IMR-90 (cell line): ENCODE data around the gene UPK3A. TPM values are rescaled to one million over a fixed set of nuclear protein-coding genes. Genes with fewer than 3 reads are reported as not detected.
A peak's percentile ranks its signal among the peaks of the same experiment; 100 is the strongest.

Source experiments
- ATAC-seq: fragments of 200-7000 bp; cut with Tn5 transposase; 2 replicates; pipeline ENCODE4 v1.9.1; 2020; ENCODE audit warnings: low read depth, mild to moderate bottlenecking, moderate library complexity
- BruUV-seq: library from RNA; stranded (reverse); fragments of 400-500 nt; replicated peaks from 2 replicates; lab custom pipeline; 2021; lab: Mats Ljungman, UMichigan
- CTCF ChIA-PET: fragments of 300-600 bp; formaldehyde crosslinking; extraction: SDS; loops from one replicate; lab custom pipeline; 2021; ENCODE audit warnings: antibody characterized with exemption; lab: Yijun Ruan, JAX
- POLR2A ChIA-PET: fragments of 300-600 bp; sonication (Branson Sonifier 250); formaldehyde crosslinking; loops from one replicate; lab custom pipeline; 2022; ENCODE audit warnings: antibody characterized with exemption; ENCODE audit not compliant: unreplicated experiment; lab: Charles Lee
- DNase-seq: peaks from one replicate; pipeline ENCODE4 v3.0.0; 2013
- H2AFZ ChIP-seq: replicated peaks from 2 replicates; pipeline ENCODE3; 2013; ENCODE audit warnings: low read length, mild to moderate bottlenecking; ENCODE audit not compliant: poor library complexity
- H2AK5ac ChIP-seq: 2 replicates; pipeline ENCODE4 v1.6.1; 2013; ENCODE audit warnings: low read depth, low read length, inconsistent platforms
- H2AK9ac ChIP-seq: replicated peaks from 2 replicates; pipeline ENCODE3; 2013; ENCODE audit warnings: mild to moderate bottlenecking, low read depth, low read length, moderate library complexity; ENCODE audit not compliant: poor library complexity
- H2BK120ac ChIP-seq: 2 replicates; pipeline ENCODE4 v1.6.1; 2013; ENCODE audit warnings: low read depth, low read length, inconsistent platforms
- H2BK15ac ChIP-seq: 3 replicates; pipeline ENCODE4 v1.6.1; 2013; ENCODE audit warnings: low read depth, low read length, inconsistent platforms
- H2BK20ac ChIP-seq: 2 replicates; pipeline ENCODE4 v1.6.1; 2013; ENCODE audit warnings: low read depth, mild to moderate bottlenecking, inconsistent platforms, low read length, moderate library complexity
- H2BK5ac ChIP-seq: 2 replicates; pipeline ENCODE4 v1.6.1; 2013; ENCODE audit warnings: mild to moderate bottlenecking, low read depth, low read length, inconsistent platforms; ENCODE audit not compliant: poor library complexity, severe bottlenecking
- H3K14ac ChIP-seq: replicated peaks from 2 replicates; pipeline ENCODE4 v1.6.1; 2013; ENCODE audit warnings: low read depth, low read length, inconsistent platforms
- H3K18ac ChIP-seq: 2 replicates; pipeline ENCODE4 v1.6.1; 2013; ENCODE audit warnings: low read depth, low read length, control low read depth
- H3K23ac ChIP-seq: 2 replicates; pipeline ENCODE4 v1.6.1; 2013; ENCODE audit warnings: low read depth, low read length, inconsistent platforms
- H3K27ac ChIP-seq: 2 replicates; pipeline ENCODE4 v1.5.1; 2013; ENCODE audit warnings: mild to moderate bottlenecking, control low read depth, low read length; ENCODE audit not compliant: insufficient read depth
- H3K27me3 ChIP-seq: 2 replicates; pipeline ENCODE4 v1.6.1; 2013; ENCODE audit warnings: low read length; ENCODE audit not compliant: control insufficient read depth, insufficient read depth
- H3K36me3 ChIP-seq: 2 replicates; pipeline ENCODE4 v1.6.1; 2013; ENCODE audit warnings: low read length, mixed read lengths; ENCODE audit not compliant: control insufficient read depth, insufficient read depth
- H3K4ac ChIP-seq: 2 replicates; pipeline ENCODE4 v1.6.1; 2013; ENCODE audit warnings: low read depth, low read length, inconsistent platforms
- H3K4me1 ChIP-seq: 2 replicates; pipeline ENCODE4 v1.6.1; 2013; ENCODE audit warnings: low read length, mixed read lengths; ENCODE audit not compliant: control insufficient read depth, insufficient read depth
- H3K4me2 ChIP-seq: 2 replicates; pipeline ENCODE4 v1.6.1; 2013; ENCODE audit warnings: low read depth, mild to moderate bottlenecking, control low read depth, low read length, moderate library complexity
- H3K4me3 ChIP-seq: 2 replicates; pipeline ENCODE4 v1.5.1; 2013; ENCODE audit warnings: low read depth, mild to moderate bottlenecking, control low read depth, low read length, moderate library complexity; ENCODE audit not compliant: insufficient read depth
- H3K56ac ChIP-seq: 2 replicates; pipeline ENCODE4 v1.6.1; 2013; ENCODE audit warnings: low read length, inconsistent platforms; ENCODE audit not compliant: insufficient read depth; ENCODE audit errors: extremely low read depth
- H3K79me1 ChIP-seq, 2 experiments: 2 replicates each; pipeline ENCODE4 v1.6.1; 2013; ENCODE audit warnings: low read length in 2 of 2, inconsistent platforms in 1 of 2, low read depth in 1 of 2
- H3K9ac ChIP-seq: 2 replicates; pipeline ENCODE4 v1.6.1; 2013; ENCODE audit warnings: low read depth, low read length, control low read depth
- H3K9me1 ChIP-seq: 2 replicates; pipeline ENCODE4 v1.6.1; 2013; ENCODE audit warnings: low read length, inconsistent platforms; ENCODE audit not compliant: insufficient read depth
- H3K9me3 ChIP-seq: 2 replicates; pipeline ENCODE4 v1.6.1; 2013; ENCODE audit warnings: low read length; ENCODE audit not compliant: control insufficient read depth, insufficient read depth
- H4K20me1 ChIP-seq: 2 replicates; pipeline ENCODE4 v1.6.1; 2013; ENCODE audit warnings: low read length, inconsistent platforms; ENCODE audit not compliant: insufficient read depth
- H4K5ac ChIP-seq: 2 replicates; pipeline ENCODE4 v1.6.1; 2013; ENCODE audit warnings: mild to moderate bottlenecking, low read depth, low read length, control low read depth
- H4K8ac ChIP-seq, 2 experiments: 2 replicates each; pipeline ENCODE4 v1.6.1; 2013; ENCODE audit warnings: low read depth in 2 of 2, low read length in 2 of 2, control low read depth in 1 of 2, inconsistent platforms in 1 of 2
- H4K91ac ChIP-seq: 2 replicates; pipeline ENCODE4 v1.6.1; 2013; ENCODE audit warnings: low read depth, low read length, inconsistent platforms; ENCODE audit not compliant: insufficient read depth
- FOS ChIP-seq: fragments of 150-350 bp; IDR thresholded peaks from 2 replicates; pipeline ENCODE4 v1.6.1; 2016; ENCODE audit warnings: low read depth, low read length
- MAFK ChIP-seq: IDR thresholded peaks from 2 replicates; pipeline ENCODE4 v1.6.1; 2012; ENCODE audit warnings: low read depth, low read length, improper control_type of control experiment
- NFE2L2 ChIP-seq: fragments of 150-350 bp; IDR thresholded peaks from 2 replicates; pipeline ENCODE4 v1.6.1; 2016; ENCODE audit warnings: low read depth, mild to moderate bottlenecking, low read length
- POLR2A ChIP-seq: IDR thresholded peaks from 2 replicates; pipeline ENCODE4 v1.6.1; 2012; ENCODE audit warnings: mild to moderate bottlenecking, low read depth, low read length
- WGBS, 2 experiments: methylation state at CpG; one replicate each; pipeline versions ENCODE4 v1.1.5 to v1.1.7; 2013; ENCODE audit warnings: missing lambda C conversion rate in 2 of 2; ENCODE audit not compliant: insufficient read length in 1 of 2; ENCODE audit errors: extremely low coverage in 2 of 2; 5-methylcytosine and 5-hydroxymethylcytosine counted together
- dilution Hi-C: fragments of 300-500 bp; cut with HindIII; formaldehyde crosslinking; loops from one replicate; pipeline ENCODE4 v1.14.3; 2018; ENCODE audit warnings: low sequenced_read_pairs; ENCODE audit not compliant: unreplicated experiment
- in situ Hi-C: fragments of 300-500 bp; cut with MboI; formaldehyde crosslinking; loops from 3 replicates; pipeline ENCODE4 v1.14.3; 2019; ENCODE audit warnings: low sequenced_read_pairs, inconsistent platforms, mixed read lengths
- intact Hi-C: fragments of 100-400 bp; cut with micrococcal nuclease; formaldehyde crosslinking; loops from 2 replicates; pipeline ENCODE4 v1.10.0; 2022
- polyA plus RNA-seq, 3 experiments: library from polyadenylated mRNA; depleted of rRNA; stranded (reverse); fragments of >200 nt; gene quantifications; 2 replicates each; pipeline ENCODE4 v1.2.3, GENCODE V29; 2012; ENCODE audit warnings: low replicate concordance in 1 of 3
- total RNA-seq: library from RNA; depleted of rRNA; stranded (reverse); fragments of >200 nt; gene quantifications from 2 replicates; pipeline ENCODE4 v1.2.3, GENCODE V29; 2012
- TF ChIP-seq, protein P1 (sequence below): fragments of 150-350 bp; IDR thresholded peaks from 2 replicates; pipeline ENCODE4 v1.6.1; 2016; ENCODE audit warnings: low read depth, mild to moderate bottlenecking, low read length, moderate library complexity, borderline replicate concordance
- TF ChIP-seq, protein P2 (sequence below): conservative IDR thresholded peaks from 2 replicates; pipeline ENCODE4 v1.5.1; 2012; ENCODE audit warnings: mild to moderate bottlenecking, low read depth, low read length, improper control_type of control experiment

The UPK3A gene
- total and polyA plus RNA-seq, 2 of the 4 experiments (the other 2 are of a cell fraction): not detected

DNA sequence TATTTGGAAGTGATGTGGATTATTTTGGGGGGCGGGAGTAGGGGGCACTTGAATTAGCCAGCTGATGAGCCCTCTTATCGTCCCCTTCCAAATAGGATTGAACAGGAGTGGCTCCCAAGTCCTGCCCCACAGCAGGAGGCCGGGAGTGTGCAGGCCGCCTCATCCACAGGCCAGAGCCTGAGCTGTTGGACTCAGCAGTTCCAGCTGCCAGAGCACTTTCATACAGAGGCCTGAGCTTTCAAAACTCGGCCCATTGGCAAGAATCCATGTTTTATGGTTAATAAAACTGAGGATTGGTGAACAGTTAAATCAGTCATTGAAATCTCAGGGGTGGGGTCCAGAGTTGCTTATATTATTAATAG lies 34.6 kb downstream of the UPK3A start:
- peak; percentile 77 for DNase-seq

More for the DNA sequence above, 34.6 kb downstream of the UPK3A start:
- peak overlapping the region; percentile 34; the same call in 1 of the 2 replicates for H3K14ac ChIP-seq
- H3K9me1 ChIP-seq: peaks cover 20% of the 10 kb centered on the region
- H4K5ac ChIP-seq: peak overlapping the region; percentile 66
- H4K91ac ChIP-seq: peak overlapping the region; percentile 61; the same call in 1 of the 2 replicates
- H3K4me2 ChIP-seq: peak overlapping the region; percentile 45
- H3K23ac ChIP-seq: peak overlapping the region; percentile 86; the same call in 1 of the 2 replicates
- WGBS, 2 experiments: 60% methylated on average over 1 of the region's 5 CpGs; no CpG with 5 or more reads in 1 of the 2 experiments
- peak overlapping the region; percentile 63 for H3K9ac ChIP-seq
- peak overlapping the region; percentile 78 for H2BK120ac ChIP-seq
- BruUV-seq: no TSS peak
- peaks cover 20% of the 10 kb centered on the region for H3K4me1 ChIP-seq
- POLR2A ChIA-PET: no interaction called here
- H3K9me3 ChIP-seq: no peaks in the 10 kb centered on the region
- peaks cover 19% of the 10 kb centered on the region for H3K36me3 ChIP-seq
- dilution Hi-C loops (no loop called here), intact Hi-C loops (no loop called here), in situ Hi-C loops (no loop called here)
- H3K27ac ChIP-seq: peak overlapping the region; percentile 78
- TF ChIP-seq MAFK (no peak), POLR2A (no peak), NFE2L2 (no peak), FOS (no peak)
- TF ChIP-seq, protein P1, sequence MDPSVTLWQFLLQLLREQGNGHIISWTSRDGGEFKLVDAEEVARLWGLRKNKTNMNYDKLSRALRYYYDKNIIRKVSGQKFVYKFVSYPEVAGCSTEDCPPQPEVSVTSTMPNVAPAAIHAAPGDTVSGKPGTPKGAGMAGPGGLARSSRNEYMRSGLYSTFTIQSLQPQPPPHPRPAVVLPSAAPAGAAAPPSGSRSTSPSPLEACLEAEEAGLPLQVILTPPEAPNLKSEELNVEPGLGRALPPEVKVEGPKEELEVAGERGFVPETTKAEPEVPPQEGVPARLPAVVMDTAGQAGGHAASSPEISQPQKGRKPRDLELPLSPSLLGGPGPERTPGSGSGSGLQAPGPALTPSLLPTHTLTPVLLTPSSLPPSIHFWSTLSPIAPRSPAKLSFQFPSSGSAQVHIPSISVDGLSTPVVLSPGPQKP: no peak
- TF ChIP-seq, protein P2, sequence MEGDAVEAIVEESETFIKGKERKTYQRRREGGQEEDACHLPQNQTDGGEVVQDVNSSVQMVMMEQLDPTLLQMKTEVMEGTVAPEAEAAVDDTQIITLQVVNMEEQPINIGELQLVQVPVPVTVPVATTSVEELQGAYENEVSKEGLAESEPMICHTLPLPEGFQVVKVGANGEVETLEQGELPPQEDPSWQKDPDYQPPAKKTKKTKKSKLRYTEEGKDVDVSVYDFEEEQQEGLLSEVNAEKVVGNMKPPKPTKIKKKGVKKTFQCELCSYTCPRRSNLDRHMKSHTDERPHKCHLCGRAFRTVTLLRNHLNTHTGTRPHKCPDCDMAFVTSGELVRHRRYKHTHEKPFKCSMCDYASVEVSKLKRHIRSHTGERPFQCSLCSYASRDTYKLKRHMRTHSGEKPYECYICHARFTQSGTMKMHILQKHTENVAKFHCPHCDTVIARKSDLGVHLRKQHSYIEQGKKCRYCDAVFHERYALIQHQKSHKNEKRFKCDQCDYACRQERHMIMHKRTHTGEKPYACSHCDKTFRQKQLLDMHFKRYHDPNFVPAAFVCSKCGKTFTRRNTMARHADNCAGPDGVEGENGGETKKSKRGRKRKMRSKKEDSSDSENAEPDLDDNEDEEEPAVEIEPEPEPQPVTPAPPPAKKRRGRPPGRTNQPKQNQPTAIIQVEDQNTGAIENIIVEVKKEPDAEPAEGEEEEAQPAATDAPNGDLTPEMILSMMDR: no peak
- H3K4ac ChIP-seq: peak overlapping the region; percentile 76
- peak overlapping the region; percentile 43; the same call in 1 of the 2 replicates for H3K56ac ChIP-seq
- H3K4me3 ChIP-seq: no peak overlapping the region
- H2AFZ ChIP-seq: peak overlapping the region; percentile 80
- peak overlapping the region; percentile 70 for H2AK9ac ChIP-seq
- peak; percentile 70 for ATAC-seq
- no peak overlapping the region for H2AK5ac ChIP-seq
- H4K20me1 ChIP-seq: peaks cover 19% of the 10 kb centered on the region; the same call in 1 of the 2 replicates
- peak overlapping the region; percentile 84 for H2BK5ac ChIP-seq
- H4K8ac ChIP-seq: peak overlapping the region; percentile 75 to 85; a peak in 3 of 4 replicates
- CTCF ChIA-PET: no interaction called here
- H2BK20ac ChIP-seq: peak overlapping the region; percentile 71; the same call in 1 of the 2 replicates
- peaks cover 27 to 78% of the 10 kb centered on the region in 2 experiments for H3K79me1 ChIP-seq
- peak overlapping the region; percentile 35 for H3K18ac ChIP-seq
- no peaks in the 10 kb centered on the region for H3K27me3 ChIP-seq
- H2BK15ac ChIP-seq: no peak overlapping the region
